IMR-90 (cell line): ENCODE results near the gene PLA2G4D.
"Not testable (repeated sequence)": the region's sequence is repeated elsewhere in the genome, so short reads cannot be mapped to it uniquely, and the experiment has no call there.

Experiments used
- BHLHE40 ChIP-seq: fragments of 150-350 bp; IDR thresholded peaks from 2 replicates; pipeline ENCODE4 v1.6.1; 2016; ENCODE audit warnings: mild to moderate bottlenecking, low read depth, low read length
- CHD1 ChIP-seq: IDR thresholded peaks from 2 replicates; pipeline ENCODE4 v1.6.1; 2012; ENCODE audit warnings: low read depth, low read length, improper control_type of control experiment
- MAZ ChIP-seq: IDR thresholded peaks from 2 replicates; pipeline ENCODE4 v1.6.1; 2012; ENCODE audit warnings: low read depth, mild to moderate bottlenecking, low read length, improper control_type of control experiment, moderate library complexity, borderline replicate concordance
- POLR2A ChIP-seq: IDR thresholded peaks from 2 replicates; pipeline ENCODE4 v1.6.1; 2012; ENCODE audit warnings: mild to moderate bottlenecking, low read depth, low read length
- SMC3 ChIP-seq: fragments of 150-350 bp; IDR thresholded peaks from 2 replicates; pipeline ENCODE4 v1.6.1; 2016; ENCODE audit warnings: low read depth, mild to moderate bottlenecking, antibody characterized with exemption, low read length, moderate library complexity
- TF ChIP-seq, protein P1 (sequence below): conservative IDR thresholded peaks from 2 replicates; pipeline ENCODE4 v1.5.1; 2012; ENCODE audit warnings: mild to moderate bottlenecking, low read depth, low read length, improper control_type of control experiment
- TF ChIP-seq, protein P2 (sequence below): fragments of 150-350 bp; IDR thresholded peaks from 2 replicates; pipeline ENCODE4 v1.6.1; 2017; ENCODE audit warnings: mild to moderate bottlenecking, antibody characterized with exemption, low read length, low read depth

DNA sequence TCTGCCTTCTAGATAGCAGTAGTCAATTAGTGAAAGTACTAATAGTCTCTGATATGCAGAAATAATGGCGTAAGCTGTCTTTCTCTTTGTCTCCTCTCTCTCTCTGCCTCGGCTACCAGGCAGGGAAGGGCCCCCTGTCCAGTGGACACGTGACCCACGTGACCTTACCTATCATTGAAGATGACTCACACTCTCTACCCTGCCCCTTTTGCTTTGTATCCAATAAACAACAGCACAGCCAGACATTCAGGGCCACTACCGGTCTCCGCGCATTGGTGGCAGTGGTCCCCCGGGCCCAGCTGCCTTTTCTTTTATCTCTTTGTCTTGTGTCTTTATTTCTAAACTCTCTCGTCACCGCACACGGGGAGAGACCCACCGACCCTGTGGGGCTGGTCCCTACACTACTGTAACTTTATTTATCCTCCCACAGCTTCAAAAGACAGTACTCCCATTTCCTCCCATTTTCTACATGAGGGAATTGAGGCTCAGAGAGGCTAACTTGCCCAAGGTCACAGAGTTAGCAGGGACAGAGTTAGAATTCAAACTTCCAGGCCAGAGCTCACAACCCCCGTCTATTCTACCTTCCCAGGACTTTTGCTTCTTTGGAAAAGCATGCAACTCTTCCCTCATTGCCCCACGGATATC, 2.5 kb downstream of the PLA2G4D start:
- TF ChIP-seq, protein P1, sequence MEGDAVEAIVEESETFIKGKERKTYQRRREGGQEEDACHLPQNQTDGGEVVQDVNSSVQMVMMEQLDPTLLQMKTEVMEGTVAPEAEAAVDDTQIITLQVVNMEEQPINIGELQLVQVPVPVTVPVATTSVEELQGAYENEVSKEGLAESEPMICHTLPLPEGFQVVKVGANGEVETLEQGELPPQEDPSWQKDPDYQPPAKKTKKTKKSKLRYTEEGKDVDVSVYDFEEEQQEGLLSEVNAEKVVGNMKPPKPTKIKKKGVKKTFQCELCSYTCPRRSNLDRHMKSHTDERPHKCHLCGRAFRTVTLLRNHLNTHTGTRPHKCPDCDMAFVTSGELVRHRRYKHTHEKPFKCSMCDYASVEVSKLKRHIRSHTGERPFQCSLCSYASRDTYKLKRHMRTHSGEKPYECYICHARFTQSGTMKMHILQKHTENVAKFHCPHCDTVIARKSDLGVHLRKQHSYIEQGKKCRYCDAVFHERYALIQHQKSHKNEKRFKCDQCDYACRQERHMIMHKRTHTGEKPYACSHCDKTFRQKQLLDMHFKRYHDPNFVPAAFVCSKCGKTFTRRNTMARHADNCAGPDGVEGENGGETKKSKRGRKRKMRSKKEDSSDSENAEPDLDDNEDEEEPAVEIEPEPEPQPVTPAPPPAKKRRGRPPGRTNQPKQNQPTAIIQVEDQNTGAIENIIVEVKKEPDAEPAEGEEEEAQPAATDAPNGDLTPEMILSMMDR, result not testable (repeated sequence)
- not testable (repeated sequence) for TF ChIP-seq SMC3, POLR2A, MAZ, CHD1, BHLHE40
- TF ChIP-seq, protein P2, sequence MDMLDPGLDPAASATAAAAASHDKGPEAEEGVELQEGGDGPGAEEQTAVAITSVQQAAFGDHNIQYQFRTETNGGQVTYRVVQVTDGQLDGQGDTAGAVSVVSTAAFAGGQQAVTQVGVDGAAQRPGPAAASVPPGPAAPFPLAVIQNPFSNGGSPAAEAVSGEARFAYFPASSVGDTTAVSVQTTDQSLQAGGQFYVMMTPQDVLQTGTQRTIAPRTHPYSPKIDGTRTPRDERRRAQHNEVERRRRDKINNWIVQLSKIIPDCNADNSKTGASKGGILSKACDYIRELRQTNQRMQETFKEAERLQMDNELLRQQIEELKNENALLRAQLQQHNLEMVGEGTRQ, result 0 out of 2 replicates have a peak, but pooled peaks have one; percentile 8
